ENCODE measurements around the gene RELL1. TPM values are rescaled to one million over a fixed set of nuclear protein-coding genes. Genes with fewer than 3 reads are reported as not detected.

The RELL1 gene
- total RNA-seq, 5 donors from 2014 or later (not counting 1 experiment from before 2014, with no cell fraction given) = 21.6 to 30.1 (median 25.9) TPM

- H3K9me3 Mint-ChIP-seq = no peaks in the 10 kb centered on the region
- H3K4me3 ChIP-seq (ENCODE audit: control insufficient read depth in 1 of 2, extremely low read depth in 1 of 2, low read length in 1 of 2) = no peak overlapping the region
Observed at GRCh38 chr4:37664696-37665095, 21.5 kb downstream of the RELL1 start.

GRCh38 chr4:37663552-37663951, 22.6 kb downstream of the RELL1 start:
- H3K27me3 Mint-ChIP-seq = no peaks in the 10 kb centered on the region
- ChIA-PET POLR2A (no interaction called here), CTCF (no interaction called here)
- WGBS (ENCODE audit: insufficient coverage) = no CpG with 5 or more reads among the region's 7 CpGs
- Histone ChIP-seq H3K27me3 (replicated peaks in 1 of 2; ENCODE audit: control insufficient read depth in 2 of 2, extremely low read depth in 1 of 2, insufficient read depth in 2 of 2, low read length in 1 of 2) (no peaks in the 10 kb centered on the region), H3K4me1 (ENCODE audit: control insufficient read depth in 1 of 2, extremely low read depth in 1 of 2, insufficient read depth in 2 of 2, low read length in 2 of 2) (peaks cover 4 to 22% of the 10 kb centered on the region in 2 experiments), H3K9me3 (no peaks in the 10 kb centered on the region), H3K36me3 (ENCODE audit: control insufficient read depth in 2 of 2, extremely low read depth in 1 of 2, insufficient read depth in 1 of 2, low read length in 1 of 2) (no peaks in the 10 kb centered on the region), H3K27ac (ENCODE audit: low read length) (no peak overlapping the region), H3K4me3 (ENCODE audit: control insufficient read depth in 1 of 2, extremely low read depth in 1 of 2, low read length in 1 of 2) (no peak overlapping the region)
- peaks cover 14% of the 10 kb centered on the region for H3K36me3 Mint-ChIP-seq
- no peak overlapping the region for H3K4me3 Mint-ChIP-seq
- DNase-seq (no peak), ATAC-seq (replicated peaks in 1 of 4) (no peak)
- no peak overlapping the region for H3K27ac Mint-ChIP-seq
- H3K4me1 Mint-ChIP-seq = peaks cover 65 to 76% (median 67%) of the 10 kb centered on the region in 3 donors
- H3K9me3 Mint-ChIP-seq = no peaks in the 10 kb centered on the region

More at GRCh38 chr4:37664696-37665095, 21.5 kb downstream of the RELL1 start:
- Mint-ChIP-seq H3K27ac (peak overlapping the region in 1 of 2 donors; percentile 19), H3K4me1 (peaks cover 56 to 65% (median 61%) of the 10 kb centered on the region in 3 donors), H3K36me3 (peaks cover 5% of the 10 kb centered on the region), H3K27me3 (no peaks in the 10 kb centered on the region), H3K4me3 (no peak overlapping the region)
- H3K27ac ChIP-seq (ENCODE audit: low read length) = no peak overlapping the region
- H3K27me3 ChIP-seq (replicated peaks in 1 of 2; ENCODE audit: control insufficient read depth in 2 of 2, extremely low read depth in 1 of 2, insufficient read depth in 2 of 2, low read length in 1 of 2) = no peaks in the 10 kb centered on the region
- CTCF ChIA-PET = no interaction called here
- 100% methylated on average over 1 of the region's 5 CpGs for WGBS (ENCODE audit: insufficient coverage)
- H3K36me3 ChIP-seq (ENCODE audit: control insufficient read depth in 2 of 2, extremely low read depth in 1 of 2, insufficient read depth in 1 of 2, low read length in 1 of 2) = no peaks in the 10 kb centered on the region
- peaks cover 4 to 22% of the 10 kb centered on the region in 2 experiments for H3K4me1 ChIP-seq (ENCODE audit: control insufficient read depth in 1 of 2, extremely low read depth in 1 of 2, insufficient read depth in 2 of 2, low read length in 2 of 2)
- H3K9me3 ChIP-seq = no peaks in the 10 kb centered on the region
- DNase-seq = no peak
- no peak for ATAC-seq (replicated peaks in 1 of 4)
- POLR2A ChIA-PET = interaction anchor here in 1 of 2 donors (0.8 kb wide), 1 partner anchor 10 kb away, joined by 4 read pairs; no protein-coding TSS in a partner anchor

- no peak for DNase-seq
- H3K27me3 Mint-ChIP-seq = no peaks in the 10 kb centered on the region
- Histone ChIP-seq H3K4me1 (ENCODE audit: control insufficient read depth in 1 of 2, extremely low read depth in 1 of 2, insufficient read depth in 2 of 2, low read length in 2 of 2) (peaks cover 4 to 22% of the 10 kb centered on the region in 2 experiments), H3K27ac (ENCODE audit: low read length) (no peak overlapping the region), H3K4me3 (ENCODE audit: control insufficient read depth in 1 of 2, extremely low read depth in 1 of 2, low read length in 1 of 2) (no peak overlapping the region), H3K9me3 (peaks cover 2% of the 10 kb centered on the region), H3K27me3 (replicated peaks in 1 of 2; ENCODE audit: control insufficient read depth in 2 of 2, extremely low read depth in 1 of 2, insufficient read depth in 2 of 2, low read length in 1 of 2) (no peaks in the 10 kb centered on the region), H3K36me3 (ENCODE audit: control insufficient read depth in 2 of 2, extremely low read depth in 1 of 2, insufficient read depth in 1 of 2, low read length in 1 of 2) (no peaks in the 10 kb centered on the region)
- ChIA-PET POLR2A (no interaction called here), CTCF (no interaction called here)
- ATAC-seq (replicated peaks in 1 of 4) = no peak
- peaks cover 65 to 76% (median 71%) of the 10 kb centered on the region in 3 donors for H3K4me1 Mint-ChIP-seq
- WGBS (ENCODE audit: insufficient coverage) = 94% methylated on average over 2 of the region's 5 CpGs
- H3K36me3 Mint-ChIP-seq = peaks cover 17% of the 10 kb centered on the region
- no peak overlapping the region for H3K27ac Mint-ChIP-seq
- peaks cover 0 to 3% (median 3%) of the 10 kb centered on the region in 3 donors for H3K9me3 Mint-ChIP-seq
- H3K4me3 Mint-ChIP-seq = no peak overlapping the region
Observed at GRCh38 chr4:37662861-37663390, 23.2 kb downstream of the RELL1 start.

GRCh38 chr4:37662251-37662650, 23.9 kb downstream of the RELL1 start:
- Histone ChIP-seq H3K27ac (ENCODE audit: low read length) (no peak overlapping the region), H3K27me3 (replicated peaks in 1 of 2; ENCODE audit: control insufficient read depth in 2 of 2, extremely low read depth in 1 of 2, insufficient read depth in 2 of 2, low read length in 1 of 2) (no peaks in the 10 kb centered on the region), H3K9me3 (peaks cover 2% of the 10 kb centered on the region), H3K4me3 (ENCODE audit: control insufficient read depth in 1 of 2, extremely low read depth in 1 of 2, low read length in 1 of 2) (no peak overlapping the region), H3K4me1 (ENCODE audit: control insufficient read depth in 1 of 2, extremely low read depth in 1 of 2, insufficient read depth in 2 of 2, low read length in 2 of 2) (peaks cover 3 to 21% of the 10 kb centered on the region in 2 experiments), H3K36me3 (ENCODE audit: control insufficient read depth in 2 of 2, extremely low read depth in 1 of 2, insufficient read depth in 1 of 2, low read length in 1 of 2) (peaks cover 0 to 2% of the 10 kb centered on the region in 2 donors)
- peaks cover 23% of the 10 kb centered on the region for H3K36me3 Mint-ChIP-seq
- ATAC-seq (replicated peaks in 1 of 4) (no peak), DNase-seq (no peak)
- no peak overlapping the region for H3K4me3 Mint-ChIP-seq
- no CpG with 5 or more reads among the region's 1 CpG for WGBS (ENCODE audit: insufficient coverage)
- CTCF ChIA-PET = interaction anchor here (0.6 to 1.4 kb wide), 4 partner anchors 8 to 1518 kb away, joined by 3 to 6 read pairs (median 4); no protein-coding TSS in a partner anchor
- H3K27me3 Mint-ChIP-seq = no peaks in the 10 kb centered on the region
- peaks cover under 1 to 8% (median 4%) of the 10 kb centered on the region in 3 donors for H3K9me3 Mint-ChIP-seq
- POLR2A ChIA-PET = interaction anchor here in 1 of 2 donors (0.6 kb wide), 1 partner anchor 19 kb away, joined by 7 read pairs; no protein-coding TSS in a partner anchor
- H3K27ac Mint-ChIP-seq = no peak overlapping the region
- H3K4me1 Mint-ChIP-seq = peaks cover 58 to 70% (median 67%) of the 10 kb centered on the region in 3 donors

- H3K27me3 ChIP-seq (replicated peaks in 1 of 2; ENCODE audit: control insufficient read depth in 2 of 2, extremely low read depth in 1 of 2, insufficient read depth in 2 of 2, low read length in 1 of 2) = no peaks in the 10 kb centered on the region
- no peak overlapping the region for H3K4me3 ChIP-seq (ENCODE audit: control insufficient read depth in 1 of 2, extremely low read depth in 1 of 2, low read length in 1 of 2)
- Mint-ChIP-seq H3K27ac (no peak overlapping the region), H3K4me1 (peaks cover 53 to 65% (median 63%) of the 10 kb centered on the region in 3 donors), H3K27me3 (no peaks in the 10 kb centered on the region), H3K9me3 (peaks cover 3 to 10% (median 4%) of the 10 kb centered on the region in 3 donors), H3K36me3 (peaks cover 25% of the 10 kb centered on the region), H3K4me3 (no peak overlapping the region)
- peaks cover 0 to 2% of the 10 kb centered on the region in 2 donors for H3K36me3 ChIP-seq (ENCODE audit: control insufficient read depth in 2 of 2, extremely low read depth in 1 of 2, insufficient read depth in 1 of 2, low read length in 1 of 2)
- no peak for ATAC-seq (replicated peaks in 1 of 4)
- 100% methylated on average over 2 of the region's 3 CpGs for WGBS (ENCODE audit: insufficient coverage)
- H3K27ac ChIP-seq (ENCODE audit: low read length) = no peak overlapping the region
- H3K4me1 ChIP-seq (ENCODE audit: control insufficient read depth in 1 of 2, extremely low read depth in 1 of 2, insufficient read depth in 2 of 2, low read length in 2 of 2) = peaks cover 0 to 19% of the 10 kb centered on the region in 2 experiments
- no peak for DNase-seq
- peaks cover 3% of the 10 kb centered on the region for H3K9me3 ChIP-seq
- ChIA-PET CTCF (interaction anchor here (0.6 to 1.4 kb wide), 4 partner anchors 9 to 1518 kb away, joined by 3 to 6 read pairs (median 4); no protein-coding TSS in a partner anchor), POLR2A (interaction anchor here in 1 of 2 donors (0.6 kb wide), 1 partner anchor 19 kb away, joined by 7 read pairs; no protein-coding TSS in a partner anchor)
Observed at GRCh38 chr4:37661772-37662171, 24.4 kb downstream of the RELL1 start.

GRCh38 chr4:37659696-37660095, 26.5 kb downstream of the RELL1 start:
- H3K9me3 ChIP-seq = peaks cover 4% of the 10 kb centered on the region
- H3K27ac ChIP-seq (ENCODE audit: low read length) = no peak overlapping the region
- H3K9me3 Mint-ChIP-seq = peaks cover 4 to 22% (median 8%) of the 10 kb centered on the region in 3 donors
- WGBS (ENCODE audit: insufficient coverage) = 90% methylated on average over 1 of the region's 3 CpGs
- H3K4me1 Mint-ChIP-seq = peaks cover 34 to 46% (median 42%) of the 10 kb centered on the region in 3 donors
- peaks cover 0 to 6% of the 10 kb centered on the region in 2 donors for H3K36me3 ChIP-seq (ENCODE audit: control insufficient read depth in 2 of 2, extremely low read depth in 1 of 2, insufficient read depth in 1 of 2, low read length in 1 of 2)
- H3K4me1 ChIP-seq (ENCODE audit: control insufficient read depth in 1 of 2, extremely low read depth in 1 of 2, insufficient read depth in 2 of 2, low read length in 2 of 2) = peaks cover 0 to 3% of the 10 kb centered on the region in 2 experiments
- no peak overlapping the region for H3K4me3 ChIP-seq (ENCODE audit: control insufficient read depth in 1 of 2, extremely low read depth in 1 of 2, low read length in 1 of 2)
- ChIA-PET CTCF (no interaction called here), POLR2A (no interaction called here)
- ATAC-seq (replicated peaks in 1 of 4) (no peak), DNase-seq (no peak)
- H3K4me3 Mint-ChIP-seq = no peak overlapping the region
- H3K36me3 Mint-ChIP-seq = peaks cover 44% of the 10 kb centered on the region
- H3K27me3 Mint-ChIP-seq = no peaks in the 10 kb centered on the region
- no peak overlapping the region for H3K27ac Mint-ChIP-seq
- no peaks in the 10 kb centered on the region for H3K27me3 ChIP-seq (replicated peaks in 1 of 2; ENCODE audit: control insufficient read depth in 2 of 2, extremely low read depth in 1 of 2, insufficient read depth in 2 of 2, low read length in 1 of 2)

All from T-cell (primary cell).